ENCODE results near the gene AGBL1. TPM values are rescaled to one million over a fixed set of nuclear protein-coding genes. Genes with fewer than 3 reads are reported as not detected.

AGBL1 gene
- total RNA-seq, 1 donor from 2014 or later = not detected

GRCh38 chr15:86267892-86268291, 188.2 kb downstream of the AGBL1 start:
- no peaks in the 10 kb centered on the region for H4K20me1 ChIP-seq (ENCODE audit: insufficient read depth, low read length)
- no peak overlapping the region for H3K9ac ChIP-seq (ENCODE audit: low read length)
- no peaks in the 10 kb centered on the region for H3K36me3 ChIP-seq (ENCODE audit: insufficient read depth, low read length)
- no peak overlapping the region for H3K4me3 ChIP-seq (ENCODE audit: insufficient read depth, low read depth, low read length)
- H3K27ac Mint-ChIP-seq (ENCODE audit: unreplicated experiment) = no peak overlapping the region
- no peak overlapping the region for H3K4me2 ChIP-seq (ENCODE audit: low read length)
- H3K36me3 Mint-ChIP-seq (ENCODE audit: low read depth, unreplicated experiment) = no peaks in the 10 kb centered on the region
- TF ChIP-seq EZH2 (IDR thresholded peaks at IDR 0.05; ENCODE audit: insufficient read depth, low read length) = no peak
- no peak for TF ChIP-seq CTCF (IDR thresholded peaks at IDR 0.05; ENCODE audit: insufficient read depth, low read depth, low read length)
- H2AFZ ChIP-seq (ENCODE audit: low read depth, low read length) = no peak overlapping the region
- H3K79me2 ChIP-seq (ENCODE audit: insufficient read depth, low read length) = no peaks in the 10 kb centered on the region
- DNase-seq (ENCODE audit: low read depth) (peak; percentile 58), FAIRE-seq (no peak)
- no peaks in the 10 kb centered on the region for H3K4me1 Mint-ChIP-seq (ENCODE audit: low read depth, unreplicated experiment)
- H3K9me3 Mint-ChIP-seq (ENCODE audit: unreplicated experiment) = no peaks in the 10 kb centered on the region
- no peak overlapping the region for H3K4me3 Mint-ChIP-seq (ENCODE audit: unreplicated experiment)
- no peaks in the 10 kb centered on the region for H3K27me3 ChIP-seq (ENCODE audit: insufficient read depth, low read length)
- peaks cover 8% of the 10 kb centered on the region for H3K27me3 Mint-ChIP-seq (ENCODE audit: low read depth, unreplicated experiment)
- no peak overlapping the region for H3K27ac ChIP-seq (ENCODE audit: low read depth, low read length)
- no peaks in the 10 kb centered on the region for H3K4me1 ChIP-seq (ENCODE audit: insufficient read depth, low read length)
- no peaks in the 10 kb centered on the region for H3K9me3 ChIP-seq (ENCODE audit: insufficient read depth, low read depth, low read length)

GRCh38 chr15:86268558-86268957, 188.9 kb downstream of the AGBL1 start:
- no peaks in the 10 kb centered on the region for H3K9me3 ChIP-seq (ENCODE audit: insufficient read depth, low read depth, low read length)
- no peaks in the 10 kb centered on the region for H3K4me1 ChIP-seq (ENCODE audit: insufficient read depth, low read length)
- H3K36me3 ChIP-seq (ENCODE audit: insufficient read depth, low read length) = no peaks in the 10 kb centered on the region
- no peak for DNase-seq (ENCODE audit: low read depth)
- H4K20me1 ChIP-seq (ENCODE audit: insufficient read depth, low read length) = no peaks in the 10 kb centered on the region
- H3K4me3 Mint-ChIP-seq (ENCODE audit: unreplicated experiment) = no peak overlapping the region
- no peak overlapping the region for H3K9ac ChIP-seq (ENCODE audit: low read length)
- H3K4me3 ChIP-seq (ENCODE audit: insufficient read depth, low read depth, low read length) = no peak overlapping the region
- no peak overlapping the region for H2AFZ ChIP-seq (ENCODE audit: low read depth, low read length)
- H3K4me2 ChIP-seq (ENCODE audit: low read length) = no peak overlapping the region
- no peaks in the 10 kb centered on the region for H3K27me3 ChIP-seq (ENCODE audit: insufficient read depth, low read length)
- TF ChIP-seq CTCF (IDR thresholded peaks at IDR 0.05; ENCODE audit: insufficient read depth, low read depth, low read length) (no peak), EZH2 (IDR thresholded peaks at IDR 0.05; ENCODE audit: insufficient read depth, low read length) (no peak)
- H3K27ac Mint-ChIP-seq (ENCODE audit: unreplicated experiment) = no peak overlapping the region
- no peaks in the 10 kb centered on the region for H3K79me2 ChIP-seq (ENCODE audit: insufficient read depth, low read length)
- no peaks in the 10 kb centered on the region for H3K36me3 Mint-ChIP-seq (ENCODE audit: low read depth, unreplicated experiment)
- H3K9me3 Mint-ChIP-seq (ENCODE audit: unreplicated experiment) = no peaks in the 10 kb centered on the region
- no peak overlapping the region for H3K27ac ChIP-seq (ENCODE audit: low read depth, low read length)
- H3K27me3 Mint-ChIP-seq (ENCODE audit: low read depth, unreplicated experiment) = peaks cover 8% of the 10 kb centered on the region
- no peaks in the 10 kb centered on the region for H3K4me1 Mint-ChIP-seq (ENCODE audit: low read depth, unreplicated experiment)
- FAIRE-seq = no peak

- Histone ChIP-seq H3K4me3 (ENCODE audit: insufficient read depth, low read depth, low read length) (no peak overlapping the region), H3K9ac (ENCODE audit: low read length) (no peak overlapping the region), H3K4me1 (ENCODE audit: insufficient read depth, low read length) (no peaks in the 10 kb centered on the region), H3K27ac (ENCODE audit: low read depth, low read length) (no peak overlapping the region), H3K36me3 (ENCODE audit: insufficient read depth, low read length) (no peaks in the 10 kb centered on the region), H3K4me2 (ENCODE audit: low read length) (no peak overlapping the region), H4K20me1 (ENCODE audit: insufficient read depth, low read length) (no peaks in the 10 kb centered on the region), H2AFZ (ENCODE audit: low read depth, low read length) (no peak overlapping the region), H3K9me3 (ENCODE audit: insufficient read depth, low read depth, low read length) (no peaks in the 10 kb centered on the region), H3K27me3 (ENCODE audit: insufficient read depth, low read length) (no peaks in the 10 kb centered on the region), H3K79me2 (ENCODE audit: insufficient read depth, low read length) (no peaks in the 10 kb centered on the region)
- no peaks in the 10 kb centered on the region for H3K9me3 Mint-ChIP-seq (ENCODE audit: unreplicated experiment)
- no peak overlapping the region for H3K27ac Mint-ChIP-seq (ENCODE audit: unreplicated experiment)
- H3K36me3 Mint-ChIP-seq (ENCODE audit: low read depth, unreplicated experiment) = no peaks in the 10 kb centered on the region
- DNase-seq (ENCODE audit: low read depth) = no peak
- TF ChIP-seq CTCF (IDR thresholded peaks at IDR 0.05; ENCODE audit: insufficient read depth, low read depth, low read length) = no peak
- TF ChIP-seq EZH2 (IDR thresholded peaks at IDR 0.05; ENCODE audit: insufficient read depth, low read length) = no peak
- no peak for FAIRE-seq
- peaks cover 2% of the 10 kb centered on the region for H3K27me3 Mint-ChIP-seq (ENCODE audit: low read depth, unreplicated experiment)
- no peaks in the 10 kb centered on the region for H3K4me1 Mint-ChIP-seq (ENCODE audit: low read depth, unreplicated experiment)
- no peak overlapping the region for H3K4me3 Mint-ChIP-seq (ENCODE audit: unreplicated experiment)
These were observed 193.6 kb downstream of the AGBL1 start for GRCh38 chr15:86273309-86273708.
